Mesodermal cell (in vitro differentiated cells): ENCODE measurements around the gene GPAT2.
"Not testable (repeated sequence)": the region's sequence is repeated elsewhere in the genome, so short reads cannot be mapped to it uniquely, and the experiment has no call there.

Experiments
- H3K27ac ChIP-seq: 2 replicates; pipeline ENCODE4 v1.7.0; 2013; ENCODE audit warnings: mild to moderate bottlenecking, low read depth, low read length, moderate library complexity; ENCODE audit not compliant: severe bottlenecking
- H3K36me3 ChIP-seq: 2 replicates; pipeline ENCODE4 v1.7.1; 2013; ENCODE audit warnings: mild to moderate bottlenecking, low read length, moderate library complexity; ENCODE audit not compliant: control insufficient read depth, insufficient read depth
- H3K4me1 ChIP-seq: one replicate; pipeline ENCODE4 v1.7.1; 2013; ENCODE audit warnings: mild to moderate bottlenecking, low read length; ENCODE audit not compliant: insufficient read depth, control insufficient read depth, poor library complexity, severe bottlenecking
- H3K4me3 ChIP-seq: 2 replicates; pipeline ENCODE4 v1.7.0; 2013; ENCODE audit warnings: low read length, control low read depth, mild to moderate bottlenecking; ENCODE audit not compliant: insufficient read depth, poor library complexity, severe bottlenecking; ENCODE audit errors: extremely low read depth
- H3K9me3 ChIP-seq: 2 replicates; pipeline ENCODE4 v1.7.1; 2013; ENCODE audit warnings: mild to moderate bottlenecking, low read length, moderate library complexity; ENCODE audit not compliant: control insufficient read depth
- WGBS, 2 experiments: methylation state at CpG; one replicate each; pipeline ENCODE4 v1.1.5; 2013; ENCODE audit warnings: missing lambda C conversion rate in 2 of 2; ENCODE audit not compliant: insufficient coverage in 2 of 2; 5-methylcytosine and 5-hydroxymethylcytosine counted together

GPAT2 gene

DNA sequence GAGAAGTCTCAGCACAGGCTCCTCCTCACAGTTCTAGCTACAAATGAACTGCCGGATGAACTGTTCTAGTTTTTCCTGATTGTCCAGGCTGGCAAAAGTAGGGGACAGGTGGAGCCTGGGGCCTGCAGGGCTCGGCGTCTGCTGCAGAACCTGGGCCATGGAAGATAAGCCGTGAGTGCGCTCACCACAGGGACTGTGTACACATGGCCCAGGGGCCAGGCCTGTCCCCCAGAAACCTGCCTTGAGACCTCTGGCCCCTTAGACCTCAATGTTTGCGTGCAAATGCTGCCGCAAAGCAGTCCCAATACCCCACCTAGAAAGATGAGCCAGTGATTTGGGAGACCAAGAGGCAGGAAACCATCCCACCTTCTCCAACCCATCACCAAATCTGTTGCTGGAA is 12.6 kb downstream of the GPAT2 start:
- H3K4me1 ChIP-seq, H3K27ac ChIP-seq, H3K4me3 ChIP-seq, H3K9me3 ChIP-seq, H3K36me3 ChIP-seq: not testable (repeated sequence)
- WGBS, 2 experiments = 88 to 93% methylated on average over 6 of the region's 7 CpGs

DNA sequence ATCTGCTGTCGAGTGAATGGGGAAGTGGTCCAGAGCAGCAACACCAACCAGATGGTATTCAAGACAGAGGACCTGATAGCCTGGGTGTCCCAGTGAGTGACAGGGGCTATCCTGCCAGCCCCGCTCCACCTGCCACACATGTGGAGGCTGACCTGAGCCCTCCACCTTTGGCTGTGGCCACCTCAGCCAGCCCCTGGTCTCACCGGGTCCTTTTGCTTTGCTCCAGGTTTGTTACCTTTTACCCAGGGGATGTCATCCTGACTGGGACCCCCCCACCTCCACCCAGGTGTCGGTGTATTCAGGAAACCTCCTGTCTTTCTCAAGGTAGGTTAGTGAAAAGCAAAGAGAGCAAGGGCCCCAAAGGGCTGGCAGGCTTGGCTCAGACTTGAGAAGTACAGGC is 13.6 kb downstream of the GPAT2 start:
- not testable (repeated sequence) for H3K27ac ChIP-seq, H3K36me3 ChIP-seq, H3K9me3 ChIP-seq, H3K4me1 ChIP-seq, H3K4me3 ChIP-seq
- WGBS, 2 experiments = 74 to 93% methylated on average over 2 to 3 of the region's 4 CpGs

DNA sequence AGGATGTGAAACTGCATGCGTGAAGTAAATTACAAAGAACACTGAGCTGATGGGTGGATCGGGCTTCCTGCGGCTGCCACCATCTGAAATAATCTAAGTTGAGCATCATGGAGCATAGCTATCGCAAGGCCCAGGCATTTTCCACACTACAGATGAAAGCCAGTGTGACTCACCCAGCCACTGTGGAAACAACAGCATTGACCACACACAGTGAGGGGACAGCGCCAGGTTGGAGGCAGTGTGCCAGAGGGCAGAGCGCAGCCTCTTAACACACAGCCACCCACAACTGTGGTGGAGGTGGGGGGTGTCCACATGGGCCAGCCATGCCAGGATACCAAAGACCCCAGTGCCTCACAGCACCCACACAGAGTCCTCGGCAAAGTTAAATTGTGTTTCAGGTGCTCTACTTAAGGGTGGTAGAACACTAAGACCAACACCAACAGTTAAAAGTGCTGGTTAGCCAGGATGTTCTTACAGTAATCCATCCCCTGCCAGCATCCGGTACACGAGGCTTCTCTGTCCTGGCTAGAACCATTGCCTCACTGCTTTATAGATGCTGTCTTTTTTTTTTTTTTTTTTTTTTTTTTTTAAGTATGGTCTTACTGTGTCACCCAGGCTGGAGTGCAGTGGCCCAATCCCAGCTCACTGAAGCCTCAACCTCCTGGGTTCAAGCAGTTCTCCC is 14.7 kb downstream of the GPAT2 start:
- H3K4me3 ChIP-seq, H3K36me3 ChIP-seq, H3K9me3 ChIP-seq, H3K4me1 ChIP-seq, H3K27ac ChIP-seq: not testable (repeated sequence)
- no CpG with 5 or more reads among the region's 9 CpGs for WGBS, 2 experiments

DNA sequence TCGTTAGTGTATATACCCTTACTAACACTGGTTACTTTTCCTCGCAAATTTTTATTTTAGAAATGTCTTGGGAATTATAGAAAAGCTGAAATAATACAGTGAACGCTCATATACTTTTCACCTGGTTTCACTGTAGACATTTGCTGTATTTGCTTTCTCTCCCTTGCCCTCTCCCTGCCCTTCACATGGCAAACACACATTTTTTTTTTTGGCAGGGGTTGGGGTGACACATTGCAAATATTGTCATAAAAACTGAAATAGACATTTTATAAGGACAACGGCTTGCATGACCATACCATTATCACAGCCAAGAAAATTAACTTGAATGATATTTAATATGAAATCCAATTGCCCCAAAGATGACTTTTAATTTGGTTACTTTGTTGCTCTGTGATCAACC is 18.4 kb downstream of the GPAT2 start:
- no CpG with 5 or more reads among the region's 4 CpGs for WGBS, 2 experiments
- not testable (repeated sequence) for H3K27ac ChIP-seq, H3K4me1 ChIP-seq, H3K36me3 ChIP-seq, H3K9me3 ChIP-seq, H3K4me3 ChIP-seq

DNA sequence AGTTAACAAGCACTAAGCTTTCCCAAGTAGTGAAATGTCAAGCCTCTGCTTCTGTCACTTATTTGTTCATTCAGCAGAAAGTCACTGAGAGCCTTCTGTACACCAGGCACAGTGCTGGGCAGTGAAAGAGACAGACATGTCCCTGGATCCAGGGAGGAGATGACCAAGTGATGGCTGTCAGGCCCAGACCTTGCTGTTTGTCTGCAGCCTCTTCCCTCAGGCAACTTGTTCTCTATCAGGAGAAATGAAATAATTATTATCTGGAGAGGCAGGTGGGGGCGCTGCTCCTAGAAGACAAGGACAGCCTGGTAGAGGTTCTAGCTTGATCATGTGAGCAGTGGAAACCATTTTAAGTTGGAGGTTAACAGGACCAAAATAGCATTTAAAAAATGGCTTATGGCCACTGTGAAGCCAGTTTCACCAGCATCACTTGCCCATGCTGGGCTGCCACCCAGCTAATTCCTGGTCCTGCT is 21.9 kb downstream of the GPAT2 start:
- not testable (repeated sequence) for H3K9me3 ChIP-seq, H3K36me3 ChIP-seq, H3K27ac ChIP-seq, H3K4me3 ChIP-seq, H3K4me1 ChIP-seq
- 50 to 67% methylated on average over 1 of the region's 1 CpG for WGBS, 2 experiments

DNA sequence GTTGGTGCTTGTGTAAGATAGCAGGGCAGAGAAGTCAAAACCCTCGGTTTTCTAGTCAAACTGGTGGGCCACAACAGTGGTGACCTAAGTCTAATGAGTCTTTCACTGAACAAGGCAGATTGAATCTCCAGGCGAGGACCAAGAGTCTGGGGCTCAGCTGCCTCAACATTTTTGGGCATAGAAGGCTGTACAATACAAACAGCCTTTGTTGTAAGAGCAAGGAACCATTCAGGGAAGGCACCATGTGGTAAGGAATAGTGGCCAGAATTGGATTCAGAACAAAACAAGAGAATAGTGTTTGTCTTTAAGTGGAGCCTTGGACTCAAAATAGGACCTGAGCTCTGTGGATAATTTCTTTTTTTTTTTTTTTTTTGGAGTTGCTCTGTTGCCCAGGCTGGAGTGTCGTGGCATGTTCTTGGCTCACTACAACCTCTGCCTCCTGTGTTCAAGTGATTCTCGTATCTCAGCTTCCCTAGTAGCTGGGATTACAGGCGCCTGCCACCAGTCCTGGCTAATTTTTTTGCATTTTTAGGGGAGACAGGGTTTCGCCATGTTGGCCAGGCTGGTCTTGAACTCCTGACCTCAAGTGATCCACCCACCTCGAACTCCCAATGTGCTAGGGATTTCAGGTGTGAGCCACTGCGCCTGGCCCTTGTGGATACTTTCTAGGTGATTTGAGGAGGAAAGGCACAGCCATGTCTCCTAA is 22.5 kb downstream of the GPAT2 start:
- H3K4me3 ChIP-seq, H3K36me3 ChIP-seq, H3K9me3 ChIP-seq, H3K4me1 ChIP-seq, H3K27ac ChIP-seq: not testable (repeated sequence)
- 93 to 96% methylated on average over 7 to 8 of the region's 8 CpGs for WGBS, 2 experiments

DNA sequence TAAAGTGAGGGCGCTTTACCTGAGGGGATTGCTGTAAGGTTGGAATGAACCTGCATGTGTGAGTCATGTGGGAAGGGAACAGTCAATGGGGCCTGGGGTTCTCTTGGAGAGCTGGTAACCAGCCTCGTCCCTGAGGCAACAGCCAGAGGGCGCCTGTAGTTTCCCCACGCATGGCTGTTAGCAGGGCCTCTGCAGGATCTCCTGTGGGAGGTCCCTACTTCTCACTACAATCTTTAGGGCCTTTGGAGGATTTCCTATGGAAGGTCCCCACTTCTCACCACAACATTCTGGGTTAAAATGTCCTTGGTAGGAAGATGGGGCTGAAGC is 23.6 kb downstream of the GPAT2 start:
- 17 to 23% methylated on average over 1 to 3 of the region's 4 CpGs for WGBS, 2 experiments
- not testable (repeated sequence) for H3K4me3 ChIP-seq, H3K36me3 ChIP-seq, H3K4me1 ChIP-seq, H3K9me3 ChIP-seq, H3K27ac ChIP-seq

DNA sequence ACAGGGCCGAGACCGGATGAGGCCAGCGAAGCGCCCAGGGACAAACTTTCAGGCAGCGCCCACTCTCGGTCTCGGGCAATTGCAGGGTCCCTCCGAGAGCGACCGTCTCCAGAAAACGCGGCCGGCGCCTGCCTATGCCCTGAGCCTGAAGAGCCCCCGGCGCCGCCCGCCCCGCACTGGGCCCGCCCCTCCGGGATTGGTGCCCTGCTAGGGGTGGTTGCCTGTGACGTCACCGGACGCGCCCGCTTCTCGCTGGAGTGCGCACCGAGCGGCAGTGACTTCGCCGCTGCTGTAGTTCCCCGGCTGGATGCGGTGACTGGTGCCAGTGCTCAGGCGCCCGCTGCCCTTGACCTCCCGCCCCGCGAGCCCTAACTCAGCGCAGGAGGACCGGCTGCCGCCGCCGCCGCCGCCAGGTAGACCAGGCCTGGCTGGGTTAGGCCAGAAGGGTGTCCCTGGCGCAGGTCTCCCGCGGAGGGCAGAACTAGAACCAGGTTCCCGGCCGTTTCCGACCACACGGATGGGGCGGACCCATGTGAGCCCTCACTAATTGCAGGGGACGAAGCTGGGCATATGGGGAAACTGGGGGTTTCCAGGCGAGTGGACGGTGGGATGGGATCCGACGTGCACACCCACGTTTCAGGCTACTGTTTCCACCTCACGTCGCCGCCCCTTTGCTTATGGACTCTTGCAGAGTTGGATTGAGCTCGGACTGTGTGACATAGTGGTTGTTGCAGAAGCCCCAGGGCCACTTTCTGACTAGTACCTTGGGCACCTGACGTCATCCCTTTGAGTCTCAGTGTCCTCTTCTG is 24.2 kb downstream of the GPAT2 start:
- H3K27ac ChIP-seq, H3K4me1 ChIP-seq, H3K36me3 ChIP-seq, H3K9me3 ChIP-seq: not testable (repeated sequence)
- H3K4me3 ChIP-seq = peak overlapping the region; percentile 34
- WGBS, 2 experiments = 0 to 2% methylated on average over 9 to 10 of the region's 65 CpGs

DNA sequence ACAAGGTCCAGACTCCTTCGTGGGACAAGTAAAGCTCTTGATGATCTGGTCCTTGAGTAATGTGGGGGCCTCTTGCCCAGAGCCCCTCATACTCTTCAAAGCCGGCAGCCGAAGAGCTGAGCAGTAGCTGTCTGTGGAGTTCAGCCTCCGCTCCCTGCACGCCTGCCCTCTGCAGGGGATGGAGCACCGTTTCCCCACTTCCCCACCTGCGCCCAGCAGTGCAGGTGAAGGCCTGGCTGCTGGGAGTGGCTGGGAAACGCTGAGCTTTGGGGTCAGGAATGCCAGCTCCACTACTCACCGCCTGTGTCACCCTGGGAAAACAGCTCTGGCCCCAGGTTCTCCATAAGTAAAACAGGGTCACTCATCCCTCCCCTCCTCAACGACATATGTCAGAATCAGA is 24.9 kb downstream of the GPAT2 start:
- H3K9me3 ChIP-seq, H3K4me1 ChIP-seq, H3K36me3 ChIP-seq, H3K27ac ChIP-seq: not testable (repeated sequence)
- WGBS, 2 experiments = 34 to 47% methylated on average over 3 to 4 of the region's 10 CpGs
- peak overlapping the region; percentile 34 for H3K4me3 ChIP-seq

DNA sequence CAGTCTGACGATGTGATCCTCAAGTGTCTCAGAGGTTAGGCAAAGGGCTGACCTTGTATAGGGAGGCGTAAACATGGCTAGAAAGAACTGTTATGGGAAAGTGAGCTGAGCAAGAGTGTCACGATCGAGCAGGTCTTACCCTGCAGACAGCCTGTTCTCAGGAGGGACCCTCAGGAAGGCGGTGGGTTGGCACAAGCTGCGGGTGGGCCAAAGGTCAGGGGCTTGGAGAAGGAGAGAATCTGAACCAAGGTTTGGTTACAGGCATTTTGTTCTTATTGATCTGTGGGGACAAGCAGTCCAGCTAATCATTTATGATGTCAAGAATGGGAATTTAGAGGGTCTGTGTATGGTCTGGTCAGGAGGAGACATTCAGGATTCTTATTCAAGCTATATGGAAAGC is 26.7 kb downstream of the GPAT2 start:
- H3K36me3 ChIP-seq, H3K27ac ChIP-seq, H3K4me3 ChIP-seq, H3K4me1 ChIP-seq, H3K9me3 ChIP-seq: not testable (repeated sequence)
- 87 to 89% methylated on average over 6 of the region's 6 CpGs for WGBS, 2 experiments

DNA sequence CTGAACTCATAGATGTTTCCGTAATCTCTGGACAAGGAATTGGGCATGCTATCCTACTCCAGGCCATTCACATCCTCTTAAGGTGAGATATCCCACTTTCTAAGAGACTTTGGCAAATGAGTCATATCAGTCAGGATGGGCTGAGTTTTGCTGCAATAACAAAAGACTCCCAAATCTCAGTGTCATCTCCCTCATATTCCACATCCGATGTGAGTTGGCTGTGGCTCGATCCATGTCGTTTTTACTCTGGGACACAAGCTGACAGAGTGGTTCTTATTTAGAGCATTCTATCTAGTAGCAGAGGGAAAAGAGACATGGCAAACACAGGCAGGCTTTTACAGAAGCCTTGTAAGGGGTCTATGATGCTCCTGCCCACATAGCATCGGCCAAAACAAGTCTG is 28.5 kb downstream of the GPAT2 start:
- H3K4me3 ChIP-seq, H3K36me3 ChIP-seq, H3K9me3 ChIP-seq, H3K27ac ChIP-seq, H3K4me1 ChIP-seq: not testable (repeated sequence)
- WGBS, 2 experiments = 65 to 75% methylated on average over 2 to 3 of the region's 5 CpGs
